HEK293 (cell line): Measurements from ENCODE around the gene BRWD1.

Experiments
- SP7 ChIP-seq: fragments of 450-650 bp; formaldehyde crosslinking; IDR thresholded peaks from 2 replicates; pipeline ENCODE4 v1.5.1; 2016; ENCODE audit warnings: missing biosample characterization, missing genetic modification characterization
- ZNF610 ChIP-seq: fragments of 450-650 bp; formaldehyde crosslinking; IDR thresholded peaks from 2 replicates; pipeline ENCODE4 v1.5.1; 2016; ENCODE audit warnings: missing biosample characterization, missing genetic modification characterization, borderline replicate concordance
- TF ChIP-seq, protein P1 (sequence below): fragments of 450-650 bp; formaldehyde crosslinking; IDR thresholded peaks from 2 replicates; pipeline ENCODE4 v1.5.1; 2016; ENCODE audit warnings: missing biosample characterization, missing genetic modification characterization
- TF ChIP-seq, protein P2 (sequence below): fragments of 450-650 bp; formaldehyde crosslinking; IDR thresholded peaks from 2 replicates; pipeline ENCODE4 v1.5.1; 2016; ENCODE audit warnings: missing biosample characterization, missing genetic modification characterization

- TF ChIP-seq, protein P1, sequence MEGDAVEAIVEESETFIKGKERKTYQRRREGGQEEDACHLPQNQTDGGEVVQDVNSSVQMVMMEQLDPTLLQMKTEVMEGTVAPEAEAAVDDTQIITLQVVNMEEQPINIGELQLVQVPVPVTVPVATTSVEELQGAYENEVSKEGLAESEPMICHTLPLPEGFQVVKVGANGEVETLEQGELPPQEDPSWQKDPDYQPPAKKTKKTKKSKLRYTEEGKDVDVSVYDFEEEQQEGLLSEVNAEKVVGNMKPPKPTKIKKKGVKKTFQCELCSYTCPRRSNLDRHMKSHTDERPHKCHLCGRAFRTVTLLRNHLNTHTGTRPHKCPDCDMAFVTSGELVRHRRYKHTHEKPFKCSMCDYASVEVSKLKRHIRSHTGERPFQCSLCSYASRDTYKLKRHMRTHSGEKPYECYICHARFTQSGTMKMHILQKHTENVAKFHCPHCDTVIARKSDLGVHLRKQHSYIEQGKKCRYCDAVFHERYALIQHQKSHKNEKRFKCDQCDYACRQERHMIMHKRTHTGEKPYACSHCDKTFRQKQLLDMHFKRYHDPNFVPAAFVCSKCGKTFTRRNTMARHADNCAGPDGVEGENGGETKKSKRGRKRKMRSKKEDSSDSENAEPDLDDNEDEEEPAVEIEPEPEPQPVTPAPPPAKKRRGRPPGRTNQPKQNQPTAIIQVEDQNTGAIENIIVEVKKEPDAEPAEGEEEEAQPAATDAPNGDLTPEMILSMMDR (tag by site-specific recombination), result no peak
- no peak for TF ChIP-seq SP7
- TF ChIP-seq ZNF610 (tag by site-specific recombination), result no peak
- TF ChIP-seq, protein P2, sequence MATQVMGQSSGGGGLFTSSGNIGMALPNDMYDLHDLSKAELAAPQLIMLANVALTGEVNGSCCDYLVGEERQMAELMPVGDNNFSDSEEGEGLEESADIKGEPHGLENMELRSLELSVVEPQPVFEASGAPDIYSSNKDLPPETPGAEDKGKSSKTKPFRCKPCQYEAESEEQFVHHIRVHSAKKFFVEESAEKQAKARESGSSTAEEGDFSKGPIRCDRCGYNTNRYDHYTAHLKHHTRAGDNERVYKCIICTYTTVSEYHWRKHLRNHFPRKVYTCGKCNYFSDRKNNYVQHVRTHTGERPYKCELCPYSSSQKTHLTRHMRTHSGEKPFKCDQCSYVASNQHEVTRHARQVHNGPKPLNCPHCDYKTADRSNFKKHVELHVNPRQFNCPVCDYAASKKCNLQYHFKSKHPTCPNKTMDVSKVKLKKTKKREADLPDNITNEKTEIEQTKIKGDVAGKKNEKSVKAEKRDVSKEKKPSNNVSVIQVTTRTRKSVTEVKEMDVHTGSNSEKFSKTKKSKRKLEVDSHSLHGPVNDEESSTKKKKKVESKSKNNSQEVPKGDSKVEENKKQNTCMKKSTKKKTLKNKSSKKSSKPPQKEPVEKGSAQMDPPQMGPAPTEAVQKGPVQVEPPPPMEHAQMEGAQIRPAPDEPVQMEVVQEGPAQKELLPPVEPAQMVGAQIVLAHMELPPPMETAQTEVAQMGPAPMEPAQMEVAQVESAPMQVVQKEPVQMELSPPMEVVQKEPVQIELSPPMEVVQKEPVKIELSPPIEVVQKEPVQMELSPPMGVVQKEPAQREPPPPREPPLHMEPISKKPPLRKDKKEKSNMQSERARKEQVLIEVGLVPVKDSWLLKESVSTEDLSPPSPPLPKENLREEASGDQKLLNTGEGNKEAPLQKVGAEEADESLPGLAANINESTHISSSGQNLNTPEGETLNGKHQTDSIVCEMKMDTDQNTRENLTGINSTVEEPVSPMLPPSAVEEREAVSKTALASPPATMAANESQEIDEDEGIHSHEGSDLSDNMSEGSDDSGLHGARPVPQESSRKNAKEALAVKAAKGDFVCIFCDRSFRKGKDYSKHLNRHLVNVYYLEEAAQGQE (tag by site-specific recombination), result no peak
These were observed 144.6 kb downstream of the BRWD1 start for GRCh38 chr21:39168800-39169199.
